OCI-LY7 (cell line): ENCODE results near the gene POLR2H. TPM values are rescaled to one million over a fixed set of nuclear protein-coding genes. Genes with fewer than 3 reads are reported as not detected.

ENCODE experiments used
- BruUV-seq: library from RNA; stranded (reverse); fragments of 400-500 nt; replicated peaks from 2 replicates; lab custom pipeline; 2021; lab: Mats Ljungman, UMichigan
- CTCF ChIA-PET: fragments of 300-600 bp; sonication (Branson Sonifier 250); formaldehyde crosslinking; loops from one replicate; lab custom pipeline; 2022; ENCODE audit warnings: antibody characterized with exemption; ENCODE audit not compliant: unreplicated experiment; lab: Charles Lee
- POLR2A ChIA-PET: fragments of 300-600 bp; sonication (Branson Sonifier 250); formaldehyde crosslinking; loops from one replicate; lab custom pipeline; 2022; ENCODE audit warnings: antibody characterized with exemption; lab: Charles Lee
- DNase-seq: peaks from one replicate; pipeline ENCODE4 v3.0.0-alpha.2; 2015; ENCODE audit warnings: low spot score
- H2AFZ ChIP-seq: fragments of 200-600 bp; sonication (generic), shearing (Covaris generic); 2 replicates; pipeline ENCODE4 v1.6.1; 2014; ENCODE audit warnings: mild to moderate bottlenecking, antibody characterized with exemption, low read length, moderate library complexity
- H3K27ac ChIP-seq: fragments of 200-600 bp; sonication (generic); 2 replicates; pipeline ENCODE4 v1.5.1; 2014; ENCODE audit warnings: mixed run types, low read depth, mild to moderate bottlenecking, moderate library complexity, low read length, inconsistent platforms; ENCODE audit not compliant: poor library complexity, severe bottlenecking
- H3K36me3 ChIP-seq: fragments of 200-600 bp; sonication (generic); 2 replicates; pipeline ENCODE4 v1.6.1; 2014; ENCODE audit warnings: mild to moderate bottlenecking, antibody characterized with exemption, low read length, moderate library complexity, mixed read lengths; ENCODE audit not compliant: insufficient read depth
- H3K4me1 ChIP-seq: fragments of 200-600 bp; sonication (generic); 2 replicates; pipeline ENCODE4 v1.5.1; 2014; ENCODE audit warnings: mild to moderate bottlenecking, low read length; ENCODE audit not compliant: insufficient read depth, poor library complexity, severe bottlenecking
- H3K4me2 ChIP-seq: fragments of 200-600 bp; sonication (generic); 2 replicates; pipeline ENCODE4 v1.6.1; 2014; ENCODE audit warnings: mild to moderate bottlenecking, low read length
- H3K4me3 ChIP-seq: fragments of 200-600 bp; sonication (generic); 2 replicates; pipeline ENCODE4 v1.5.1; 2014; ENCODE audit warnings: mild to moderate bottlenecking, low read depth, low read length; ENCODE audit not compliant: poor library complexity, severe bottlenecking
- H3K79me2 ChIP-seq: fragments of 200-600 bp; sonication (generic); 2 replicates; pipeline ENCODE4 v1.6.1; 2016; ENCODE audit warnings: low read depth, mild to moderate bottlenecking, low read length, moderate library complexity, mixed read lengths; ENCODE audit not compliant: insufficient read depth
- H3K9me2 ChIP-seq: fragments of 200-600 bp; sonication (generic); 2 replicates; pipeline ENCODE4 v1.6.1; 2016; ENCODE audit warnings: mild to moderate bottlenecking, low read length, mixed read lengths; ENCODE audit not compliant: insufficient read depth
- H3K9me3 ChIP-seq: fragments of 200-600 bp; sonication (generic); 2 replicates; pipeline ENCODE4 v1.6.1; 2014; ENCODE audit warnings: mild to moderate bottlenecking, mixed run types, low read length, mixed read lengths
- H4K20me1 ChIP-seq: fragments of 200-600 bp; sonication (generic); 2 replicates; pipeline ENCODE4 v1.6.1; 2014; ENCODE audit warnings: mild to moderate bottlenecking, antibody characterized with exemption, low read length, moderate library complexity, mixed read lengths; ENCODE audit not compliant: insufficient read depth
- CTCF ChIP-seq: fragments of 200-600 bp; sonication (generic); conservative IDR thresholded peaks from 2 replicates; pipeline ENCODE4 v1.5.1; 2014; ENCODE audit warnings: mild to moderate bottlenecking, antibody characterized with exemption, low read length, moderate library complexity, mixed read lengths
- EZH2phosphoT487 ChIP-seq: fragments of 200-600 bp; sonication (generic); IDR thresholded peaks from 2 replicates; pipeline ENCODE4 v1.6.1; 2018; ENCODE audit warnings: low read depth, borderline replicate concordance, mild to moderate bottlenecking, mixed run types, antibody characterized with exemption, low read length, moderate library complexity, mixed read lengths
- intact Hi-C: fragments of 100-400 bp; cut with micrococcal nuclease; formaldehyde crosslinking; loops from one replicate; pipeline ENCODE4 v1.10.0; 2022; ENCODE audit not compliant: unreplicated experiment
- total RNA-seq, 2 experiments: library from RNA; depleted of rRNA in 1 of 2; stranded (reverse); fragments of >200 nt in 1 of 2; shearing (Covaris generic) in 1 of 2; gene quantifications; 2 replicates each; pipeline ENCODE4 v1.2.3, GENCODE V29; 2014 to 2022

The POLR2H gene
- total RNA-seq, 2 experiments from 2014 or later, result 80.1 to 85.8 TPM

- Histone ChIP-seq H3K4me2 (no peak overlapping the region), H3K9me2 (no peaks in the 10 kb centered on the region), H3K27ac (no peak overlapping the region), H2AFZ (no peak overlapping the region), H3K4me1 (peaks cover 15% of the 10 kb centered on the region), H3K79me2 (no peaks in the 10 kb centered on the region), H3K36me3 (peaks cover 18% of the 10 kb centered on the region), H3K4me3 (no peak overlapping the region), H4K20me1 (no peaks in the 10 kb centered on the region), H3K9me3 (no peaks in the 10 kb centered on the region)
- intact Hi-C loops, result no loop called here
- TF ChIP-seq EZH2phosphoT487 (no peak), CTCF (no peak)
- ChIA-PET CTCF (no interaction called here), POLR2A (interaction anchor here (0.7 kb wide), 1 partner anchor 170 kb away, joined by 3 read pairs; no protein-coding TSS in a partner anchor)
- DNase-seq, result no peak
- no TSS peak for BruUV-seq
Observed at GRCh38 chr3:184373422-184373821, 11.9 kb downstream of the POLR2H start.

GRCh38 chr3:184375747-184376461 is 14.4 kb downstream of the POLR2H start:
- TF ChIP-seq EZH2phosphoT487, result no peak
- no peak for TF ChIP-seq CTCF
- intact Hi-C loops, result no loop called here
- H4K20me1 ChIP-seq, result no peaks in the 10 kb centered on the region
- H3K9me3 ChIP-seq, result no peaks in the 10 kb centered on the region
- H3K4me2 ChIP-seq, result no peak overlapping the region
- ChIA-PET CTCF (no interaction called here), POLR2A (interaction anchor here (0.6 kb wide), 1 partner anchor 792 kb away, joined by 3 read pairs; no protein-coding TSS in a partner anchor)
- H3K4me1 ChIP-seq, result peaks cover 15% of the 10 kb centered on the region
- DNase-seq, result no peak
- H3K4me3 ChIP-seq, result no peak overlapping the region
- H3K27ac ChIP-seq, result no peak overlapping the region
- no peaks in the 10 kb centered on the region for H3K36me3 ChIP-seq
- no peak overlapping the region for H2AFZ ChIP-seq
- no TSS peak for BruUV-seq
- no peaks in the 10 kb centered on the region for H3K9me2 ChIP-seq
- no peaks in the 10 kb centered on the region for H3K79me2 ChIP-seq

GRCh38 chr3:184377374-184377773 is 15.9 kb downstream of the POLR2H start:
- Histone ChIP-seq H3K4me1 (peaks cover 9% of the 10 kb centered on the region), H2AFZ (peak overlapping the region; percentile 46; the same call in 1 of the 2 replicates), H3K79me2 (no peaks in the 10 kb centered on the region), H3K9me2 (no peaks in the 10 kb centered on the region), H3K36me3 (no peaks in the 10 kb centered on the region), H3K9me3 (no peaks in the 10 kb centered on the region), H3K4me2 (peak overlapping the region; percentile 18), H4K20me1 (no peaks in the 10 kb centered on the region), H3K27ac (no peak overlapping the region), H3K4me3 (no peak overlapping the region)
- CTCF ChIA-PET, result interaction anchor here (0.6 kb wide), 1 partner anchor 182 kb away, joined by 4 read pairs; no protein-coding TSS in a partner anchor
- POLR2A ChIA-PET, result interaction anchor here (1.1 kb wide), 1 partner anchor 137 kb away, joined by 4 read pairs; no protein-coding TSS in a partner anchor
- no TSS peak for BruUV-seq
- intact Hi-C loops, result no loop called here
- peak; percentile 26 for DNase-seq
- TF ChIP-seq EZH2phosphoT487 (no peak), CTCF (no peak; the same call in 1 of the 2 replicates)
